Measurements from ENCODE around the gene FAM120B.

Gene FAM120B

DNA sequence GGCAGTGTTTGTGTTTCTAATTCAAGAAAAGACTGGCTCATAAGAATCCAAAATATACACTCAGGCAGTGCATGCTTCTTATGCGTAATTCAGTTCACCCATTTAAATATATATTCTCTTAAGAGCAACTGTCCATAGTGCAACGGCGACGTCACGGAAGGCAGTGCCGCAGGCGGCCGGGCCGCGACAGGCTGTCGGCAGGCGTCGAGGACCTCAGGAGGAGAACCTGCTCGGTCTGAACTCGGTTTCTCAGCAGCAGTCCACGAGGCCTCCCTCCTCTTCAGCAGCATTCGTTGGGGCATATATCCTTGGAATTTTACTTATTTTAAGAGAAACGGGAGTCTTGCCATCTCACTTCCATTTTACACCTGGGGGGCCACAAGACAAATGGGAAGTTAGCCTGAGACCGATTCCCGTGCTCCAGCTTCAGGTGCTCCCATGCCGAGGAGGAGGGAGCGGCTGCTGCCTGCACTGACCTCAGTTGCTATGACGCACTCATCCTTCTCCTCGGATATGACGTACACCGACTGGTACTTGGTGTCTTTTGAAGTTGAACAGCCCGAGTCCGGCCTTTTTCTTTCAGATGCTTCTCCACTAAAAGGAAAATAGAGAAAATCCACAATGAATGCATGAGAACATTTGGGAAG, 23.9 kb upstream of the FAM120B start:
- TF ChIP-seq, protein P1, sequence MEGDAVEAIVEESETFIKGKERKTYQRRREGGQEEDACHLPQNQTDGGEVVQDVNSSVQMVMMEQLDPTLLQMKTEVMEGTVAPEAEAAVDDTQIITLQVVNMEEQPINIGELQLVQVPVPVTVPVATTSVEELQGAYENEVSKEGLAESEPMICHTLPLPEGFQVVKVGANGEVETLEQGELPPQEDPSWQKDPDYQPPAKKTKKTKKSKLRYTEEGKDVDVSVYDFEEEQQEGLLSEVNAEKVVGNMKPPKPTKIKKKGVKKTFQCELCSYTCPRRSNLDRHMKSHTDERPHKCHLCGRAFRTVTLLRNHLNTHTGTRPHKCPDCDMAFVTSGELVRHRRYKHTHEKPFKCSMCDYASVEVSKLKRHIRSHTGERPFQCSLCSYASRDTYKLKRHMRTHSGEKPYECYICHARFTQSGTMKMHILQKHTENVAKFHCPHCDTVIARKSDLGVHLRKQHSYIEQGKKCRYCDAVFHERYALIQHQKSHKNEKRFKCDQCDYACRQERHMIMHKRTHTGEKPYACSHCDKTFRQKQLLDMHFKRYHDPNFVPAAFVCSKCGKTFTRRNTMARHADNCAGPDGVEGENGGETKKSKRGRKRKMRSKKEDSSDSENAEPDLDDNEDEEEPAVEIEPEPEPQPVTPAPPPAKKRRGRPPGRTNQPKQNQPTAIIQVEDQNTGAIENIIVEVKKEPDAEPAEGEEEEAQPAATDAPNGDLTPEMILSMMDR (IDR thresholded peaks at IDR 0.05), result no peak

DNA sequence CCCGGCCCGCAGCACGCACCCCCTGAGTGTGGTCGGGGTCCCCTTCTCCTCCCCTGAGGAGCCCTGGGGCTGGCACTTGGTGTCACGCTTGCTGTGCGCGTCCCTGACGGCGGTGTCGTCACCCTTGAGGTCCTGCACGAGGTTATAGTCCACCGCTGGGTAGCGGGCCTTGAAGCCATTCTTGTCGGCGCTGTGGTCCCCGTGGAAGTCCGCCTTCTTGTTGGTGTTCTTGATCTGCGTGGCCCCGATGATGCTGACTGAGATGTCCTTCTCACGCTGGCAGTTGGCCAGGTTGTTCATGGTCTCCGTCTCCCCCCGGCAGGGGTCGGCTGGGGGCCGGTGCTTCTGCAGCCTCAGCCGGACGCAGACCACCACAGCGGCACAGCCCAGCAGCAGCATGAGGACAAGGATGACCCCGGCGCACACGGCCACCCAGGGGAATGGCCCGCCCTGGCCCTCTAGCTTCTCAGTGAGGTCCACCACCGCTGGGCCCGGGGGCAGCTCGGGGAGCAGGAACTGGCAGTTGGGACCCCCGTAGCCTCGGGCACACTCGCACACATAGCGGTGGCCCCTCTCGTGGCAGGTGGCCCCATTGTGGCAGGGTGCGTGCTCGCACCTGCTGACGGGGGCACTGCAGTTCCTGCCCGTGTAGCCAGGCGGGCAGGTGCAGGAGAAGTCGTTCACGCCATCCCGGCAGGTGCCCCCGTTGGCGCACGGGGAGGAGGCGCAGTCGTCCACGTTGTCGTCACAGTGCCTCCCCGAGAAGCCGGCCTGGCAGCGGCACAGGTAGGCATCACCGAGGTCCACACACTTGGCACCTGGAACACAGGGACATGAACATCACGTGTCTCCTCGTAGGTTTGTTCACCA, 23.1 kb upstream of the FAM120B start:
- TF ChIP-seq, protein P1 (IDR thresholded peaks at IDR 0.05), result no peak

DNA sequence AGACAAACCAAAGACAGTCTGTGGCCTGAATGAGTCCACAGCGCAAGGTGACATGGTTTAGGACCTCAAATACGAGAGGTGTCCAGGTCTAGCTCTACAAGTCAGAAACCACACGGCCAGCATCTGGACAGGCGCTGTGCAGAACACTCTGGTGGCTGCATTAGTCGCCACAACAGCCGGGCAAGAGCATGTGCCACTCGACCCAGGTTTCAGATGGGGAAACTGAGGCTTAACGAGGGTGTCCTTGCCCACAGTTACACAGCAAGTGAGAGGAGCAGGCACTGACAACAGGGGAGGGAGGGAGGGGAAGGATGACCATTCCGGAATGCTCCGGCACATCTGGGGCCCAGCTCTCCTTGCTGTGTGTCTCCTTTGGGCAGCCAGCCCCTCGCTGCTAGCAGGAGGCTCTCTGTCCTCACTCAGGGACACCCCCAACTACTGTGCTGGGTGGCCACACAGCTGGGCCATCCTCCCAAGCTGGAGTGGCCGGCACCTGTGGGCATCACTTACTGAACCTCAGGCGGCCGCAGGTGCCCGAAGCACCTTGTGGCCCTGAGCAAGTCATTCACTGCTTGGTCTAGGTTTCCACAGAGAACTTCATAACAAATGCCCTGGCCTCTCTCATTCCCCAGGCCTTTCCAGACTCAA, 22.3 kb upstream of the FAM120B start:
- TF ChIP-seq, protein P1 (IDR thresholded peaks at IDR 0.05), result no peak

DNA sequence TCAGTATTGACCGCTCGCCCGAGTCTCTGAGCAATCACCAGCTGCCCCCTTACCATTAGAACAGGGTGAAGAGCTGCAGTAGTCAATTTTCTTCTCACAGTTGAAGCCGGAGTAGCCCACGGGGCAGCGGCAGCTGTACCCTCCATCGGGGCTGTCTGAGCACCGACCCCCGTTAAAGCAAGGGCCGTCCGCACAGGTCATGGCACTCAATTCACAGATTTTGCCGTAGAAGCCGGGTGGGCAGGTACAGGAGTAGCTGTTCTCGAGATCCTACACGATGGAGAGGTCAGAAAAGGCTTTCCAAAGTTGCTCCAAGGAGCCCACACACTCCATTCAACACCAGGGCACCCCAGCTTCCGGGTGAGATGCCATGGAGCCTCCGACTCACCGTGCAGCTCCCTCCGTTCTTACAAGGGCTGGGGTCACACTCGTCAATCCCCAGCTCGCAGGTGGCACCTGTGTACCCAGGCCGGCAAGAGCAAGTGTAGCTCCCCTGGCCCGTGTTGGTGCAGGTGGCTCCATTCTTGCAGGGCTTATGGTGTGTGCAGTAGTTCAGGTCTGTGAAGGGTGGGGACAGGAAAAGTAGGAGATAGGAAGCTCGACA, 21.6 kb upstream of the FAM120B start:
- TF ChIP-seq, protein P1 (IDR thresholded peaks at IDR 0.05), result no peak

DNA sequence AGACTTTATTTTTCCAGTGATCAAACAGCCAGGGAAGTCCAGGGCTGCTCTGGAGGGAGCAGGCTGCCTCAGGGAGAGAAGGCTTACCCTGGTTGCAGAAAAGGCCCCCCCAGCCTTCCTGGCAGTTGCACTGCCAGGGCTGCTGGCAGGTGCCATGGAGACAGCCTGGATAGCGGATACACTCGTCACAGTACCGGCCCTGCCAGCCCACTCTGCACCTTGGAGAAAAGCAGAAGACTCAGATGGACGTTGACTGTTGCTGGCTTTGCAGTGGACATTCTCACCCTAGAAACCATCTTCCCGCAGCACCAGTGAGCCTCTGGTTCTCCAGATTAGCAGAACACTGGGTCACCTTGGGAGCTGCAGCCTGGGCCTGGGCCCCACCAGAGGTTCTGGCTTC, 21.1 kb upstream of the FAM120B start:
- TF ChIP-seq, protein P1 (IDR thresholded peaks at IDR 0.05), result no peak

DNA sequence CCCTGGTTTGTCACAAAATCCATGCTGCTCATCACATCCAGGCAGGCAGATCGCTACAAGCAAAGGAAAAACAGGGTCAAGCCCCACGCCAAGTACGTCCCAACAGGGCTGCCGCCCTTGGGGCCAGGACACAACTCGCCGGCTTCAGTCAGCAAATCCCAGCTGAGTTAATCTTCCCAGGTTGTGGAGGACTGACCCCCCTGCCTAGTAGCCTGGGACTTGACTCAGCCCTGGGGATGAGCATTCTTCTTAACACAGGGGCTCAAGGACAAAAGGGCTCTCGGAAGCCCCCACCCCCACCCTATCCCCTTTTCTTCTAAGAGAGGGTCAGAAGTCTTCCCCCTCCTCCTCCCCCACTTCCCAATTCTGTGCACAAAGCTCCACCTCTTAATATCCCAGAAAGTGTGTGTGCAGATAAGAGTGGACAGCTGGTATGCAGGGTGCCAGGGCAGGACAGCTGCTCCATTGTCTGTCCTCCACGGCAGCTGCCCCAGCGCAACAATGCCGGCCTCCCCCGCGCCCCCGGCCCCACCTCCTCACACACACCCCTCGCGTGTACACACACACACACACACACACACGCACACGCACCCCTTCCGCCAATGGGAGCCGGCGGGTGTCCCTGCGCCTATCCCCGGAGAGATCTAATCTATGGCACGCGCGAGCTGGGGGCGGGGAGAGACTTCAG, 20.2 kb upstream of the FAM120B start:
- TF ChIP-seq, protein P1 (IDR thresholded peaks at IDR 0.05), result no peak

DNA sequence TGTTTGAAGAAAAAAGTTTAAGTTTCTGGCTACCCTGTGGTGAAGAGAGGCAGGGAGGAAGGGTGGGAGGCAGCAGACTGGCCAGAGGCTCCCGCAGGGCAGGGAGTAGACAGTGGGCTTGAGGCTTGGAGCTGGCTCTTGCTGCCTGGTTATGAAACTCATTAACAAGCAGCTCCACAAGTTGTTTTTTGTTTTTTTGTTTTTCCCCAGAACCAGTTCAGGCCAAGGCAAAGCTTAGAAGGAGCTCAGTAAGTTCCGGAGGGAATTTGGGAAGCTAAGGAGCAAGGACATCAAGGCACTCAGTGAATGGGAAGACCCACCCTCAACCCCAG, 19.7 kb upstream of the FAM120B start:
- TF ChIP-seq, protein P1 (IDR thresholded peaks at IDR 0.05), result no peak
